A549 (cell line): ENCODE results near the gene TRAPPC2.

Experiments
- CBX2 ChIP-seq: fragments of 200-600 bp; sonication (generic); IDR thresholded peaks from 2 replicates; pipeline ENCODE4 v1.6.1; 2016; ENCODE audit warnings: low read depth, mild to moderate bottlenecking, borderline replicate concordance
- EP300 ChIP-seq, 2 experiments: fragments of >200 bp; sonication (Bioruptor Twin); formaldehyde crosslinking; IDR thresholded peaks; 2 replicates in 1 of 2; 3 replicates in 1 of 2; pipeline ENCODE4 v1.6.1; 2016 to 2017
- JUN ChIP-seq, 2 experiments: fragments of >200 bp; sonication (Bioruptor Twin); formaldehyde crosslinking; IDR thresholded peaks; 2 replicates in 1 of 2; 3 replicates in 1 of 2; pipeline ENCODE4 v1.6.1; 2016 to 2017
- JUNB ChIP-seq: fragments of >200 bp; sonication (Bioruptor Twin); formaldehyde crosslinking; IDR thresholded peaks from 2 replicates; pipeline ENCODE4 v1.6.1; 2016
- MAFK ChIP-seq: fragments of 450-650 bp; IDR thresholded peaks from 2 replicates; pipeline ENCODE4 v1.6.1; 2014; ENCODE audit not compliant: partially characterized antibody
- MAX ChIP-seq: IDR thresholded peaks from 2 replicates; pipeline ENCODE4 v1.6.1; 2012
- POLR2A ChIP-seq: IDR thresholded peaks from 2 replicates; pipeline ENCODE4 v1.6.1; 2012; ENCODE audit warnings: mild to moderate bottlenecking, low read length
- RAD21 ChIP-seq, 2 experiments: fragments of >200 bp in 1 of 2; sonication (Bioruptor Twin) in 1 of 2; formaldehyde crosslinking in 1 of 2; IDR thresholded peaks in 1 of 2; conservative IDR thresholded peaks in 1 of 2; 2 replicates in 1 of 2; 3 replicates in 1 of 2; pipeline ENCODE4 v1.6.1; 2012 to 2018; ENCODE audit warnings: inconsistent platforms in 1 of 2
- USF2 ChIP-seq: fragments of 450-650 bp; IDR thresholded peaks from 2 replicates; pipeline ENCODE4 v1.6.1; 2014; ENCODE audit warnings: antibody characterized with exemption
- TF ChIP-seq, protein P1 (sequence below): fragments of >200 bp; sonication (Bioruptor Twin); formaldehyde crosslinking; IDR thresholded peaks from 3 replicates; pipeline ENCODE4 v1.5.1; 2016
- TF ChIP-seq, protein P2 (sequence below): fragments of 200-600 bp; sonication (generic); IDR thresholded peaks from 2 replicates; pipeline ENCODE4 v1.6.1; 2016; ENCODE audit warnings: antibody characterized with exemption, mild to moderate bottlenecking, moderate library complexity

GRCh38 chrX:13776387-13776786 lies 42.0 kb upstream of the TRAPPC2 start:
- TF ChIP-seq USF2: no peak
- TF ChIP-seq POLR2A: no peak
- TF ChIP-seq MAFK: no peak
- TF ChIP-seq, protein P1, sequence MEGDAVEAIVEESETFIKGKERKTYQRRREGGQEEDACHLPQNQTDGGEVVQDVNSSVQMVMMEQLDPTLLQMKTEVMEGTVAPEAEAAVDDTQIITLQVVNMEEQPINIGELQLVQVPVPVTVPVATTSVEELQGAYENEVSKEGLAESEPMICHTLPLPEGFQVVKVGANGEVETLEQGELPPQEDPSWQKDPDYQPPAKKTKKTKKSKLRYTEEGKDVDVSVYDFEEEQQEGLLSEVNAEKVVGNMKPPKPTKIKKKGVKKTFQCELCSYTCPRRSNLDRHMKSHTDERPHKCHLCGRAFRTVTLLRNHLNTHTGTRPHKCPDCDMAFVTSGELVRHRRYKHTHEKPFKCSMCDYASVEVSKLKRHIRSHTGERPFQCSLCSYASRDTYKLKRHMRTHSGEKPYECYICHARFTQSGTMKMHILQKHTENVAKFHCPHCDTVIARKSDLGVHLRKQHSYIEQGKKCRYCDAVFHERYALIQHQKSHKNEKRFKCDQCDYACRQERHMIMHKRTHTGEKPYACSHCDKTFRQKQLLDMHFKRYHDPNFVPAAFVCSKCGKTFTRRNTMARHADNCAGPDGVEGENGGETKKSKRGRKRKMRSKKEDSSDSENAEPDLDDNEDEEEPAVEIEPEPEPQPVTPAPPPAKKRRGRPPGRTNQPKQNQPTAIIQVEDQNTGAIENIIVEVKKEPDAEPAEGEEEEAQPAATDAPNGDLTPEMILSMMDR: no peak
- no peak for TF ChIP-seq JUN (IDR thresholded peaks at IDR 0.05)
- no peak for TF ChIP-seq RAD21 (conservative IDR thresholded peaks at IDR 0.05 in 1 of 2, IDR thresholded peaks at IDR 0.05 in 1 of 2)
- TF ChIP-seq, protein P2, sequence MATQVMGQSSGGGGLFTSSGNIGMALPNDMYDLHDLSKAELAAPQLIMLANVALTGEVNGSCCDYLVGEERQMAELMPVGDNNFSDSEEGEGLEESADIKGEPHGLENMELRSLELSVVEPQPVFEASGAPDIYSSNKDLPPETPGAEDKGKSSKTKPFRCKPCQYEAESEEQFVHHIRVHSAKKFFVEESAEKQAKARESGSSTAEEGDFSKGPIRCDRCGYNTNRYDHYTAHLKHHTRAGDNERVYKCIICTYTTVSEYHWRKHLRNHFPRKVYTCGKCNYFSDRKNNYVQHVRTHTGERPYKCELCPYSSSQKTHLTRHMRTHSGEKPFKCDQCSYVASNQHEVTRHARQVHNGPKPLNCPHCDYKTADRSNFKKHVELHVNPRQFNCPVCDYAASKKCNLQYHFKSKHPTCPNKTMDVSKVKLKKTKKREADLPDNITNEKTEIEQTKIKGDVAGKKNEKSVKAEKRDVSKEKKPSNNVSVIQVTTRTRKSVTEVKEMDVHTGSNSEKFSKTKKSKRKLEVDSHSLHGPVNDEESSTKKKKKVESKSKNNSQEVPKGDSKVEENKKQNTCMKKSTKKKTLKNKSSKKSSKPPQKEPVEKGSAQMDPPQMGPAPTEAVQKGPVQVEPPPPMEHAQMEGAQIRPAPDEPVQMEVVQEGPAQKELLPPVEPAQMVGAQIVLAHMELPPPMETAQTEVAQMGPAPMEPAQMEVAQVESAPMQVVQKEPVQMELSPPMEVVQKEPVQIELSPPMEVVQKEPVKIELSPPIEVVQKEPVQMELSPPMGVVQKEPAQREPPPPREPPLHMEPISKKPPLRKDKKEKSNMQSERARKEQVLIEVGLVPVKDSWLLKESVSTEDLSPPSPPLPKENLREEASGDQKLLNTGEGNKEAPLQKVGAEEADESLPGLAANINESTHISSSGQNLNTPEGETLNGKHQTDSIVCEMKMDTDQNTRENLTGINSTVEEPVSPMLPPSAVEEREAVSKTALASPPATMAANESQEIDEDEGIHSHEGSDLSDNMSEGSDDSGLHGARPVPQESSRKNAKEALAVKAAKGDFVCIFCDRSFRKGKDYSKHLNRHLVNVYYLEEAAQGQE: no peak
- TF ChIP-seq JUNB: no peak
- no peak for TF ChIP-seq EP300 (IDR thresholded peaks at IDR 0.05)
- no peak for TF ChIP-seq CBX2
- no peak for TF ChIP-seq MAX
